A549 (cell line): ENCODE results near the gene PLD1. TPM values are rescaled to one million over a fixed set of nuclear protein-coding genes. Genes with fewer than 3 reads are reported as not detected.

Experiments
- ATAC-seq, 2 experiments: fragments of 200-7000 bp in 1 of 2; fragments of >200 bp in 1 of 2; cut with Nextera tagmentation in 1 of 2; cut with Tn5 transposase in 1 of 2; 3 replicates each; pipeline versions ENCODE4 v1.8.0 to v1.9.1; 2018 to 2020; ENCODE audit warnings: mild to moderate bottlenecking in 1 of 2, moderate library complexity in 1 of 2
- CTCF ChIA-PET: fragments of 300-600 bp; sonication (Branson Sonifier 250); formaldehyde crosslinking; extraction: SDS; loops from one replicate; lab custom pipeline; 2021; ENCODE audit warnings: antibody characterized with exemption, inconsistent platforms; lab: Yijun Ruan, JAX
- POLR2A ChIA-PET: fragments of 350-600 bp; formaldehyde crosslinking; extraction: SDS; loops from one replicate; lab custom pipeline; 2021; ENCODE audit warnings: antibody characterized with exemption, inconsistent platforms; lab: Yijun Ruan, JAX
- DNase-seq, 2 experiments: peaks; one replicate each; pipeline versions ENCODE4 v3.0.0 to v3.0.0-alpha.2; 2011 to 2016; ENCODE audit warnings: low read depth in 1 of 2, low spot score in 1 of 2
- FAIRE-seq: peaks from 2 replicates; lab custom pipeline; 2011; peaks lifted over from hg19 to GRCh38; lab: Jason Lieb, UNC
- H3K27ac ChIP-seq, 2 experiments: fragments of >200 bp; sonication (Bioruptor Twin); formaldehyde crosslinking; 3 replicates each; pipeline ENCODE4 v1.5.1; 2016 to 2017
- H3K4me1 ChIP-seq: fragments of >200 bp; sonication (Bioruptor Twin); formaldehyde crosslinking; 3 replicates; pipeline ENCODE4 v1.6.1; 2016
- H3K4me2 ChIP-seq: fragments of >200 bp; sonication (Bioruptor Twin); formaldehyde crosslinking; 3 replicates; pipeline ENCODE4 v1.6.1; 2016
- H3K4me3 ChIP-seq: fragments of >200 bp; sonication (Bioruptor Twin); formaldehyde crosslinking; 3 replicates; pipeline ENCODE4 v1.5.1; 2016
- H3K9me3 ChIP-seq: fragments of >200 bp; sonication (Bioruptor Twin); formaldehyde crosslinking; 3 replicates; pipeline ENCODE4 v1.6.1; 2016
- CBX8 ChIP-seq: fragments of 200-600 bp; sonication (generic); IDR thresholded peaks from 2 replicates; pipeline ENCODE4 v1.6.1; 2016
- CEBPB ChIP-seq, 2 experiments: fragments of >200 bp in 1 of 2; sonication (Bioruptor Twin) in 1 of 2; formaldehyde crosslinking in 1 of 2; IDR thresholded peaks; 2 replicates each; pipeline ENCODE4 v1.6.1; 2012 to 2016
- CHD2 ChIP-seq: fragments of 150-350 bp; IDR thresholded peaks from 2 replicates; pipeline ENCODE4 v1.6.1; 2014; ENCODE audit warnings: low read length; ENCODE audit not compliant: partially characterized antibody
- EHF ChIP-seq: fragments of 250-450 bp; sonication (Bioruptor Pico); IDR thresholded peaks from 2 replicates; pipeline ENCODE4 v1.5.0; 2020; ENCODE audit warnings: mild to moderate bottlenecking
- EHMT2 ChIP-seq: fragments of 200-600 bp; sonication (generic); IDR thresholded peaks from 2 replicates; pipeline ENCODE4 v1.6.1; 2016; ENCODE audit warnings: antibody characterized with exemption, low read depth, mild to moderate bottlenecking, moderate library complexity
- ESRRA ChIP-seq: fragments of 150-350 bp; IDR thresholded peaks from 2 replicates; pipeline ENCODE4 v1.6.1; 2014; ENCODE audit warnings: mild to moderate bottlenecking, low read length, borderline replicate concordance
- FOXS1 ChIP-seq: fragments of 250-450 bp; sonication (Bioruptor Pico); IDR thresholded peaks from 2 replicates; pipeline ENCODE4 v1.5.0; 2020; ENCODE audit warnings: mild to moderate bottlenecking, moderate library complexity
- HEYL ChIP-seq: fragments of 250-450 bp; sonication (Bioruptor Pico); IDR thresholded peaks from 2 replicates; pipeline ENCODE4 v1.8.0; 2021; ENCODE audit warnings: mild to moderate bottlenecking, moderate library complexity
- KDM1A ChIP-seq: fragments of 200-600 bp; sonication (generic); IDR thresholded peaks from 2 replicates; pipeline ENCODE4 v1.6.1; 2016; ENCODE audit warnings: low read depth, mild to moderate bottlenecking
- MAZ ChIP-seq: fragments of 150-350 bp; IDR thresholded peaks from 2 replicates; pipeline ENCODE4 v1.6.1; 2014; ENCODE audit warnings: antibody characterized with exemption, low read depth, low read length, borderline replicate concordance
- MYC ChIP-seq: IDR thresholded peaks from 2 replicates; pipeline ENCODE4 v1.6.1; 2012; ENCODE audit warnings: mild to moderate bottlenecking, inconsistent platforms, low read length, improper control_type of control experiment, borderline replicate concordance
- NPAS2 ChIP-seq: fragments of 250-450 bp; sonication (Bioruptor Pico); IDR thresholded peaks from 2 replicates; pipeline ENCODE4 v1.8.0; 2022; ENCODE audit warnings: mild to moderate bottlenecking, moderate library complexity, borderline replicate concordance
- POLR2A ChIP-seq: IDR thresholded peaks from 2 replicates; pipeline ENCODE4 v1.6.1; 2012; ENCODE audit warnings: mild to moderate bottlenecking, low read length
- POLR2AphosphoS2 ChIP-seq: conservative IDR thresholded peaks from 2 replicates; pipeline ENCODE4 v1.6.1; 2012; ENCODE audit warnings: low read length, improper control_type of control experiment, inconsistent platforms
- RAD21 ChIP-seq, 2 experiments: fragments of >200 bp in 1 of 2; sonication (Bioruptor Twin) in 1 of 2; formaldehyde crosslinking in 1 of 2; IDR thresholded peaks in 1 of 2; conservative IDR thresholded peaks in 1 of 2; 2 replicates in 1 of 2; 3 replicates in 1 of 2; pipeline ENCODE4 v1.6.1; 2012 to 2018; ENCODE audit warnings: inconsistent platforms in 1 of 2
- RFX5 ChIP-seq: fragments of 450-650 bp; IDR thresholded peaks from 2 replicates; pipeline ENCODE4 v1.7.1; 2014; ENCODE audit warnings: antibody characterized with exemption, mild to moderate bottlenecking, moderate library complexity
- SMC3 ChIP-seq: fragments of >200 bp; sonication (Bioruptor Twin); formaldehyde crosslinking; IDR thresholded peaks from 3 replicates; pipeline ENCODE4 v1.6.1; 2018; ENCODE audit warnings: inconsistent platforms
- ZNF302 ChIP-seq: fragments of 250-450 bp; sonication (Bioruptor Pico); IDR thresholded peaks from 2 replicates; pipeline ENCODE4 v1.9.0; 2021; ENCODE audit warnings: inconsistent platforms, mild to moderate bottlenecking, moderate library complexity
- WGBS: methylation state at CpG from one replicate; pipeline ENCODE4 v1.1.6; 2017; ENCODE audit errors: missing lambda C conversion rate; 5-methylcytosine and 5-hydroxymethylcytosine counted together
- polyA plus RNA-seq, 4 experiments: library from polyadenylated mRNA; depleted of rRNA in 3 of 4; stranded (reverse); fragments of >200 nt; fragmentation: RNase III in 1 of 4; extraction: RNeasy Plus Mini Kit Qiagen cat#74134 plus additional on column Dnase treatment in 1 of 4; gene quantifications; 2 replicates in 3 of 4; 3 replicates in 1 of 4; pipeline ENCODE4 v1.2.3, GENCODE V29; 2011 to 2017
- TF ChIP-seq, protein P1 (sequence below): fragments of 200-600 bp; sonication (generic); IDR thresholded peaks from 2 replicates; pipeline ENCODE4 v1.6.1; 2016; ENCODE audit warnings: antibody characterized with exemption, mild to moderate bottlenecking, moderate library complexity
- TF ChIP-seq, protein P2 (sequence below): fragments of 250-450 bp; sonication (Bioruptor Pico); IDR thresholded peaks from 2 replicates; pipeline ENCODE4 v1.5.0; 2021; ENCODE audit warnings: mild to moderate bottlenecking, moderate library complexity, borderline replicate concordance
- TF ChIP-seq, protein P3 (sequence below): fragments of 150-350 bp; IDR thresholded peaks from 2 replicates; pipeline ENCODE4 v1.6.1; 2014; ENCODE audit warnings: low read depth, mild to moderate bottlenecking, low read length
- TF ChIP-seq, protein P4 (sequence below): fragments of 450-650 bp; IDR thresholded peaks from 2 replicates; pipeline ENCODE4 v1.6.1; 2014; ENCODE audit warnings: antibody characterized with exemption
- TF ChIP-seq, protein P5 (sequence below): IDR thresholded peaks from 2 replicates; pipeline ENCODE4 v1.6.1; 2012

Gene PLD1
- polyA plus RNA-seq, 2 of the 4 experiments (the other 2 are of a cell fraction) = 6.6 to 27.2 TPM

DNA sequence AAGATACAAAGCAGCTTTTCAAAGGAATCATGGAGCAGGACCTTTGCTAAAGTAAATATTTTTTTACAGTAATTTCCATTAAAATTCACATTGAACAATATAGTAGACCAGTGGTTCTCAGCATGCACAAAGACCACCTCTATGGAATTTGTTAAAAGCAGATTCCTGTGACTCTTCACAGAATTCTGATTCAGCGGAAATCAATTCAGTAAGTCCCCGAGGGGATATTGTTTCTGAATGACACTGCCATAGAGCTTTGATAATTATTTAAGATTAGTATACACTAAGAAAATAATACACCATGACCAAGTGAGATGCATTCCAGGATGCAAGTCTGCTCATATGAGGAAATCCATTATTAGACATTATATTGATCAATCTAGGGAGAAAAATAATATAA, 188.2 kb downstream of the PLD1 start:
- FAIRE-seq = no peak
- no peak for ATAC-seq
- H3K4me1 ChIP-seq = no peaks in the 10 kb centered on the region
- CTCF ChIA-PET = no interaction called here
- 100% methylated on average over 2 of the region's 2 CpGs for WGBS
- no peak overlapping the region for H3K4me3 ChIP-seq
- no peak overlapping the region for H3K27ac ChIP-seq
- no peak overlapping the region for H3K4me2 ChIP-seq
- DNase-seq = no peak
- H3K9me3 ChIP-seq = no peaks in the 10 kb centered on the region
- POLR2A ChIA-PET = no interaction called here
- TF ChIP-seq KDM1A = no peak
- TF ChIP-seq SMC3 = no peak
- TF ChIP-seq MYC = no peak
- TF ChIP-seq RAD21 (conservative IDR thresholded peaks at IDR 0.05 in 1 of 2, IDR thresholded peaks at IDR 0.05 in 1 of 2) = no peak
- TF ChIP-seq, protein P1, sequence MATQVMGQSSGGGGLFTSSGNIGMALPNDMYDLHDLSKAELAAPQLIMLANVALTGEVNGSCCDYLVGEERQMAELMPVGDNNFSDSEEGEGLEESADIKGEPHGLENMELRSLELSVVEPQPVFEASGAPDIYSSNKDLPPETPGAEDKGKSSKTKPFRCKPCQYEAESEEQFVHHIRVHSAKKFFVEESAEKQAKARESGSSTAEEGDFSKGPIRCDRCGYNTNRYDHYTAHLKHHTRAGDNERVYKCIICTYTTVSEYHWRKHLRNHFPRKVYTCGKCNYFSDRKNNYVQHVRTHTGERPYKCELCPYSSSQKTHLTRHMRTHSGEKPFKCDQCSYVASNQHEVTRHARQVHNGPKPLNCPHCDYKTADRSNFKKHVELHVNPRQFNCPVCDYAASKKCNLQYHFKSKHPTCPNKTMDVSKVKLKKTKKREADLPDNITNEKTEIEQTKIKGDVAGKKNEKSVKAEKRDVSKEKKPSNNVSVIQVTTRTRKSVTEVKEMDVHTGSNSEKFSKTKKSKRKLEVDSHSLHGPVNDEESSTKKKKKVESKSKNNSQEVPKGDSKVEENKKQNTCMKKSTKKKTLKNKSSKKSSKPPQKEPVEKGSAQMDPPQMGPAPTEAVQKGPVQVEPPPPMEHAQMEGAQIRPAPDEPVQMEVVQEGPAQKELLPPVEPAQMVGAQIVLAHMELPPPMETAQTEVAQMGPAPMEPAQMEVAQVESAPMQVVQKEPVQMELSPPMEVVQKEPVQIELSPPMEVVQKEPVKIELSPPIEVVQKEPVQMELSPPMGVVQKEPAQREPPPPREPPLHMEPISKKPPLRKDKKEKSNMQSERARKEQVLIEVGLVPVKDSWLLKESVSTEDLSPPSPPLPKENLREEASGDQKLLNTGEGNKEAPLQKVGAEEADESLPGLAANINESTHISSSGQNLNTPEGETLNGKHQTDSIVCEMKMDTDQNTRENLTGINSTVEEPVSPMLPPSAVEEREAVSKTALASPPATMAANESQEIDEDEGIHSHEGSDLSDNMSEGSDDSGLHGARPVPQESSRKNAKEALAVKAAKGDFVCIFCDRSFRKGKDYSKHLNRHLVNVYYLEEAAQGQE = no peak
- TF ChIP-seq, protein P2, sequence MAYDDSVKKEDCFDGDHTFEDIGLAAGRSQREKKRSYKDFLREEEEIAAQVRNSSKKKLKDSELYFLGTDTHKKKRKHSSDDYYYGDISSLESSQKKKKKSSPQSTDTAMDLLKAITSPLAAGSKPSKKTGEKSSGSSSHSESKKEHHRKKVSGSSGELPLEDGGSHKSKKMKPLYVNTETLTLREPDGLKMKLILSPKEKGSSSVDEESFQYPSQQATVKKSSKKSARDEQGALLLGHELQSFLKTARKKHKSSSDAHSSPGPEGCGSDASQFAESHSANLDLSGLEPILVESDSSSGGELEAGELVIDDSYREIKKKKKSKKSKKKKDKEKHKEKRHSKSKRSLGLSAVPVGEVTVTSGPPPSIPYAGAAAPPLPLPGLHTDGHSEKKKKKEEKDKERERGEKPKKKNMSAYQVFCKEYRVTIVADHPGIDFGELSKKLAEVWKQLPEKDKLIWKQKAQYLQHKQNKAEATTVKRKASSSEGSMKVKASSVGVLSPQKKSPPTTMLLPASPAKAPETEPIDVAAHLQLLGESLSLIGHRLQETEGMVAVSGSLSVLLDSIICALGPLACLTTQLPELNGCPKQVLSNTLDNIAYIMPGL (CRISPR knock-in tag) = no peak
- no peak for TF ChIP-seq MAZ
- TF ChIP-seq ZNF302 (CRISPR knock-in tag) = no peak
- TF ChIP-seq ESRRA = no peak
- no peak for TF ChIP-seq POLR2AphosphoS2
- TF ChIP-seq HEYL (CRISPR knock-in tag) = no peak
- no peak for TF ChIP-seq RFX5

DNA sequence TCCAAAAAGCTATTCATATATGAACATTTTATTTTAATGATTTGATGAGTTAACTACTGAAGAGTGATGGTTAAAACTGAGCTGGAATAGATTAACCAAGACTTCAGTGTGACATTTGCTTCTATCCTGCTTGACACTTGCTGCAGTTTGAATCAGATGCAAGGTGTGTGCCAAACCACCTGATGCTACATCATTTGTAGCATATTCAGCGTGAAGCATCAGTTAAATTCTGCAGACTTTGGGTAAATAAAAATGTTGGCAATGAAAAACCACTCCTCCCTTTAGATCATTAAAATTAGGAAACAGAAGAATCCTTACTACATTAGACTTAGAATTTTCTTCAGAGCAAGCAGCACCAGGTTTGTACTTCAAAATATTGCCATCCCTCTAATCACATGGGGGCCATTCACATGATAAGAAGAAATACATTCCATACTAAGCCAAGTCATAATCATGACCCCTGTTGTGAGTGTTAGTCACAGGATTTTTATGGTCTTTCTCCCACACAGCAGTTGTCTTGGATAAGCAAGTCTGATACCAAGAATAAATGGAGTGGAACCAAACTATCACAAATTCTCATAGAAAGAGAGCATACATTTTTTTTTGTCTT, 189.4 kb downstream of the PLD1 start:
- Histone ChIP-seq H3K4me3 (no peak overlapping the region), H3K27ac (no peak overlapping the region), H3K4me2 (no peak overlapping the region), H3K9me3 (no peaks in the 10 kb centered on the region), H3K4me1 (no peaks in the 10 kb centered on the region)
- TF ChIP-seq NPAS2 (CRISPR knock-in tag) = no peak
- no peak for TF ChIP-seq POLR2A
- TF ChIP-seq CHD2 = no peak
- TF ChIP-seq FOXS1 (CRISPR knock-in tag) = no peak
- TF ChIP-seq CEBPB (IDR thresholded peaks at IDR 0.05) = no peak
- TF ChIP-seq, protein P3, sequence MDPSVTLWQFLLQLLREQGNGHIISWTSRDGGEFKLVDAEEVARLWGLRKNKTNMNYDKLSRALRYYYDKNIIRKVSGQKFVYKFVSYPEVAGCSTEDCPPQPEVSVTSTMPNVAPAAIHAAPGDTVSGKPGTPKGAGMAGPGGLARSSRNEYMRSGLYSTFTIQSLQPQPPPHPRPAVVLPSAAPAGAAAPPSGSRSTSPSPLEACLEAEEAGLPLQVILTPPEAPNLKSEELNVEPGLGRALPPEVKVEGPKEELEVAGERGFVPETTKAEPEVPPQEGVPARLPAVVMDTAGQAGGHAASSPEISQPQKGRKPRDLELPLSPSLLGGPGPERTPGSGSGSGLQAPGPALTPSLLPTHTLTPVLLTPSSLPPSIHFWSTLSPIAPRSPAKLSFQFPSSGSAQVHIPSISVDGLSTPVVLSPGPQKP = no peak
- TF ChIP-seq EHMT2 = no peak
- no peak for TF ChIP-seq ZNF302 (CRISPR knock-in tag)
- no peak for TF ChIP-seq KDM1A
- TF ChIP-seq, protein P4, sequence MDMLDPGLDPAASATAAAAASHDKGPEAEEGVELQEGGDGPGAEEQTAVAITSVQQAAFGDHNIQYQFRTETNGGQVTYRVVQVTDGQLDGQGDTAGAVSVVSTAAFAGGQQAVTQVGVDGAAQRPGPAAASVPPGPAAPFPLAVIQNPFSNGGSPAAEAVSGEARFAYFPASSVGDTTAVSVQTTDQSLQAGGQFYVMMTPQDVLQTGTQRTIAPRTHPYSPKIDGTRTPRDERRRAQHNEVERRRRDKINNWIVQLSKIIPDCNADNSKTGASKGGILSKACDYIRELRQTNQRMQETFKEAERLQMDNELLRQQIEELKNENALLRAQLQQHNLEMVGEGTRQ = no peak
- TF ChIP-seq EHF (CRISPR knock-in tag) = no peak
- no peak for TF ChIP-seq CBX8
- no peak for TF ChIP-seq ESRRA
- TF ChIP-seq, protein P5, sequence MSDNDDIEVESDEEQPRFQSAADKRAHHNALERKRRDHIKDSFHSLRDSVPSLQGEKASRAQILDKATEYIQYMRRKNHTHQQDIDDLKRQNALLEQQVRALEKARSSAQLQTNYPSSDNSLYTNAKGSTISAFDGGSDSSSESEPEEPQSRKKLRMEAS = no peak
- POLR2A ChIA-PET = no interaction called here
- FAIRE-seq (no peak), ATAC-seq (no peak), DNase-seq (no peak)
- WGBS = 73% methylated on average over 1 of the region's 1 CpG
- CTCF ChIA-PET = interaction anchor here (0.6 kb wide), 1 partner anchor 38 kb away, joined by 3 read pairs; no protein-coding TSS in a partner anchor
